SH-SY5Y (cell line): ENCODE data around the gene GBX1.

Source experiments
- GATA2 ChIP-seq: IDR thresholded peaks from 2 replicates; pipeline ENCODE4 v1.6.1; 2011; ENCODE audit warnings: mild to moderate bottlenecking, low read depth, low read length
- GATA3 ChIP-seq: IDR thresholded peaks from 2 replicates; pipeline ENCODE4 v1.6.1; 2011; ENCODE audit warnings: low read depth, mild to moderate bottlenecking, low read length, moderate library complexity

- no peak for TF ChIP-seq GATA2
- TF ChIP-seq GATA3 = no peak
These were observed 20.7 kb upstream of the GBX1 start for GRCh38 chr7:151188252-151188542.
